H1 (cell line): ENCODE data around the gene RFXANK. TPM values are rescaled to one million over a fixed set of nuclear protein-coding genes. Genes with fewer than 3 reads are reported as not detected.

ENCODE experiments used
- CTCF ChIA-PET: fragments of 300-600 bp; sonication (Branson Sonifier 250); formaldehyde crosslinking; loops from one replicate; lab custom pipeline; 2021; ENCODE audit not compliant: partially characterized antibody; lab: Charles Lee
- POLR2A ChIA-PET: fragments of 300-600 bp; sonication (Branson Sonifier 250); formaldehyde crosslinking; loops from one replicate; lab custom pipeline; 2021; ENCODE audit warnings: inconsistent platforms; ENCODE audit not compliant: partially characterized antibody; lab: Charles Lee
- DNase-seq, 2 experiments: peaks; one replicate each; pipeline versions ENCODE4 v3.0.0 to v3.0.0-alpha.2; 2010 to 2022; ENCODE audit warnings: low spot score in 2 of 2, low read depth in 1 of 2, mixed read lengths in 1 of 2
- FAIRE-seq: peaks from 2 replicates; lab custom pipeline; 2011; peaks lifted over from hg19 to GRCh38; lab: Jason Lieb, UNC
- H2AFZ ChIP-seq: 2 replicates; pipeline ENCODE4 v1.8.1; 2012; ENCODE audit warnings: low read length, inconsistent platforms
- H2AK5ac ChIP-seq: 2 replicates; pipeline ENCODE4 v1.6.1; 2013; ENCODE audit warnings: low read depth, low read length
- H2BK120ac ChIP-seq: replicated peaks from 2 replicates; pipeline ENCODE3; 2013; ENCODE audit warnings: low read depth, low read length, inconsistent platforms
- H2BK12ac ChIP-seq: 2 replicates; pipeline ENCODE4 v1.6.1; 2013; ENCODE audit warnings: low read depth, low read length
- H2BK15ac ChIP-seq: 2 replicates; pipeline ENCODE4 v1.6.1; 2013; ENCODE audit warnings: low read length
- H2BK20ac ChIP-seq: 2 replicates; pipeline ENCODE4 v1.6.1; 2013; ENCODE audit warnings: low read length
- H2BK5ac ChIP-seq: 2 replicates; pipeline ENCODE4 v1.6.1; 2013; ENCODE audit warnings: low read depth, low read length
- H3K14ac ChIP-seq: 2 replicates; pipeline ENCODE4 v1.6.1; 2013; ENCODE audit warnings: inconsistent platforms; ENCODE audit not compliant: insufficient read length
- H3K18ac ChIP-seq: 2 replicates; pipeline ENCODE4 v1.6.1; 2013; ENCODE audit warnings: low read length; ENCODE audit errors: extremely low read depth
- H3K23ac ChIP-seq: 2 replicates; pipeline ENCODE4 v1.6.1; 2013; ENCODE audit warnings: inconsistent platforms; ENCODE audit not compliant: insufficient read length
- H3K23me2 ChIP-seq: 2 replicates; pipeline ENCODE4 v1.6.1; 2013; ENCODE audit warnings: low read depth, low read length
- H3K27ac ChIP-seq: 2 replicates; pipeline ENCODE4 v1.6.1; 2011; ENCODE audit warnings: low read depth, low read length, inconsistent platforms
- H3K27me3 ChIP-seq, 4 experiments: replicated peaks in 1 of 4; 1 replicate in 1 of 4; 2 replicates in 3 of 4; pipeline versions ENCODE4 v1.6.1 to v1.8.1; 2011 to 2013; ENCODE audit warnings: low read length in 3 of 4, mild to moderate bottlenecking in 3 of 4, inconsistent platforms in 2 of 4, mixed read lengths in 2 of 4, moderate library complexity in 1 of 4; ENCODE audit not compliant: control insufficient read depth in 3 of 4, insufficient read depth in 3 of 4; ENCODE audit errors: extremely low read depth in 1 of 4
- H3K36me3 ChIP-seq, 4 experiments: 2 replicates each; pipeline versions ENCODE4 v1.6.1 to v1.8.1; 2011 to 2013; ENCODE audit warnings: mild to moderate bottlenecking in 4 of 4, low read length in 3 of 4, moderate library complexity in 2 of 4, control low read depth in 1 of 4, inconsistent platforms in 1 of 4; ENCODE audit not compliant: insufficient read depth in 4 of 4, control insufficient read depth in 2 of 4
- H3K4ac ChIP-seq: replicated peaks from 2 replicates; pipeline ENCODE3; 2013; ENCODE audit warnings: low read length, low read depth, mixed read lengths, inconsistent platforms; ENCODE audit not compliant: insufficient read length
- H3K4me1 ChIP-seq, 4 experiments: replicated peaks in 1 of 4; 1 replicate in 1 of 4; 2 replicates in 3 of 4; pipeline versions ENCODE4 v1.6.1 to v1.8.1; 2011 to 2013; ENCODE audit warnings: low read length in 3 of 4, inconsistent platforms in 2 of 4, mixed read lengths in 1 of 4; ENCODE audit not compliant: insufficient read depth in 4 of 4, control insufficient read depth in 3 of 4
- H3K4me2 ChIP-seq, 2 experiments: 2 replicates each; pipeline versions ENCODE4 v1.6.1 to v1.8.1; 2011 to 2013; ENCODE audit warnings: low read depth in 2 of 2, low read length in 2 of 2, control low read depth in 1 of 2, inconsistent platforms in 1 of 2, mild to moderate bottlenecking in 1 of 2; ENCODE audit not compliant: insufficient read depth in 1 of 2
- H3K4me3 ChIP-seq, 4 experiments: fragments of 200-600, 300-600 bp in 1 of 4; sonication (generic), shearing (Covaris generic), sonication (Bioruptor Twin) in 1 of 4; 2 replicates each; pipeline versions ENCODE4 v1.5.1 to v1.8.1; 2011 to 2016; ENCODE audit warnings: low read length in 4 of 4, low read depth in 3 of 4, control low read depth in 2 of 4, inconsistent platforms in 2 of 4, mild to moderate bottlenecking in 2 of 4, mixed read lengths in 1 of 4, moderate library complexity in 1 of 4; ENCODE audit not compliant: insufficient read depth in 2 of 4; ENCODE audit errors: extremely low read depth in 1 of 4
- H3K56ac ChIP-seq: replicated peaks from 2 replicates; pipeline ENCODE3; 2013; ENCODE audit warnings: low read depth, mild to moderate bottlenecking, mixed read lengths, low read length, inconsistent platforms; ENCODE audit not compliant: insufficient read length
- H3K79me1 ChIP-seq: 2 replicates; pipeline ENCODE4 v1.6.1; 2013; ENCODE audit warnings: low read depth, low read length, control low read depth
- H3K79me2 ChIP-seq, 2 experiments: 2 replicates each; pipeline versions ENCODE4 v1.6.1 to v1.8.1; 2012 to 2013; ENCODE audit warnings: low read length in 2 of 2, mild to moderate bottlenecking in 2 of 2, inconsistent platforms in 1 of 2; ENCODE audit not compliant: insufficient read depth in 2 of 2, control insufficient read depth in 1 of 2
- H3K9ac ChIP-seq, 4 experiments: replicated peaks in 1 of 4; 1 replicate in 1 of 4; 2 replicates in 3 of 4; pipeline versions ENCODE4 v1.6.1 to v1.8.1; 2011 to 2013; ENCODE audit warnings: low read depth in 3 of 4, low read length in 3 of 4, control low read depth in 2 of 4, mild to moderate bottlenecking in 2 of 4, moderate library complexity in 2 of 4, inconsistent platforms in 1 of 4; ENCODE audit errors: extremely low read depth in 1 of 4
- H3K9me3 ChIP-seq, 2 experiments: 2 replicates each; pipeline versions ENCODE4 v1.6.1 to v1.8.1; 2012 to 2013; ENCODE audit warnings: mild to moderate bottlenecking in 2 of 2, moderate library complexity in 2 of 2, control low read depth in 1 of 2, inconsistent platforms in 1 of 2, low read depth in 1 of 2, low read length in 1 of 2, mixed read lengths in 1 of 2; ENCODE audit not compliant: insufficient read depth in 2 of 2
- H4K20me1 ChIP-seq, 2 experiments: replicated peaks in 1 of 2; 2 replicates each; pipeline versions ENCODE3 to v1.8.1; 2011 to 2013; ENCODE audit warnings: inconsistent platforms in 2 of 2, low read length in 2 of 2, mild to moderate bottlenecking in 1 of 2; ENCODE audit not compliant: insufficient read depth in 2 of 2, control insufficient read depth in 1 of 2
- H4K5ac ChIP-seq: 2 replicates; pipeline ENCODE4 v1.6.1; 2013; ENCODE audit warnings: low read length, low read depth, mixed read lengths, inconsistent platforms; ENCODE audit not compliant: insufficient read length
- H4K8ac ChIP-seq: 2 replicates; pipeline ENCODE4 v1.8.0; 2013; ENCODE audit warnings: mild to moderate bottlenecking, moderate library complexity, low read length, inconsistent platforms; ENCODE audit not compliant: insufficient read depth; ENCODE audit errors: extremely low read depth
- H4K91ac ChIP-seq: replicated peaks from 2 replicates; pipeline ENCODE3; 2013; ENCODE audit warnings: low read length, mixed read lengths, inconsistent platforms; ENCODE audit not compliant: insufficient read length
- BCL11A ChIP-seq, 2 experiments: IDR thresholded peaks; one replicate each; pipeline ENCODE4 v1.6.1; 2011; ENCODE audit warnings: low read depth in 2 of 2, low read length in 2 of 2, mild to moderate bottlenecking in 2 of 2
- YY1 ChIP-seq: IDR thresholded peaks from 2 replicates; pipeline ENCODE4 v1.6.1; 2011; ENCODE audit warnings: low read depth, mild to moderate bottlenecking, low read length
- WGBS, 2 experiments: shearing (Covaris generic) in 1 of 2; methylation state at CpG; one replicate each; pipeline versions ENCODE4 v1.1.6 to v1.1.7; 2013 to 2015; ENCODE audit warnings: low lambda C conversion rate in 2 of 2, mixed read lengths in 2 of 2, inconsistent platforms in 1 of 2, low coverage in 1 of 2, missing lambda C conversion rate in 1 of 2; ENCODE audit not compliant: insufficient replicate concordance in 2 of 2, insufficient coverage in 1 of 2, insufficient read length in 1 of 2; ENCODE audit errors: extremely low coverage in 1 of 2, missing lambda C conversion rate in 1 of 2; 5-methylcytosine and 5-hydroxymethylcytosine counted together
- polyA plus RNA-seq, 7 experiments: library from polyadenylated mRNA; depleted of rRNA in 3 of 7; stranded (reverse) in 5 of 7; unstranded in 2 of 7; fragments of >200 nt in 5 of 7; fragments of 200-250 nt in 2 of 7; gene quantifications; 1 replicate in 5 of 7; 2 replicates in 1 of 7; 4 replicates in 1 of 7; pipeline versions ENCODE4 v1.2.1 to v1.2.3, GENCODE V29; 2011 to 2013; ENCODE audit warnings: missing spikeins in 2 of 7, mixed read lengths in 2 of 7
- total RNA-seq: library from RNA; stranded (reverse); fragmentation: NEBNext Ultra II Directional; extraction: Animal tissue kit (Norgen Biotek cat#: 25700); gene quantifications from 2 replicates; pipeline ENCODE4 v1.2.1, GENCODE V29; 2021

The RFXANK gene
- total and polyA plus RNA-seq, 2 of the 8 experiments (the other 6 are each of a cell fraction or from before 2014, with no cell fraction given) = 72.9 to 87.5 TPM

GRCh38 chr19:19152668-19153384 is 39.2 kb upstream of the RFXANK start:
- Histone ChIP-seq H3K18ac (no peak overlapping the region), H2BK5ac (no peak overlapping the region), H3K14ac (no peak overlapping the region), H2BK15ac (no peak overlapping the region), H3K56ac (no peak overlapping the region), H2AK5ac (no peak overlapping the region), H3K9me3 (no peaks in the 10 kb centered on the region), H2BK120ac (no peak overlapping the region), H4K91ac (no peak overlapping the region), H3K79me1 (no peaks in the 10 kb centered on the region), H4K8ac (no peak overlapping the region), H2BK20ac (no peak overlapping the region), H3K9ac (no peak overlapping the region), H3K27me3 (no peaks in the 10 kb centered on the region; a peak in 1 of 7 replicates), H3K36me3 (peaks cover 0 to 8% (median 0%) of the 10 kb centered on the region in 4 experiments; a peak in 1 of 8 replicates), H4K20me1 (no peaks in the 10 kb centered on the region), H3K79me2 (no peaks in the 10 kb centered on the region), H3K23ac (no peak overlapping the region), H2BK12ac (no peak overlapping the region), H3K27ac (no peak overlapping the region), H3K4me1 (no peaks in the 10 kb centered on the region; a peak in 2 of 7 replicates), H4K5ac (no peak overlapping the region), H3K23me2 (no peaks in the 10 kb centered on the region), H3K4me3 (no peak overlapping the region), H3K4ac (no peak overlapping the region), H3K4me2 (no peak overlapping the region), H2AFZ (no peak overlapping the region)
- 91% methylated on average over 13 of the region's 13 CpGs; no CpG with 5 or more reads in 1 of the 2 experiments for WGBS, 2 experiments
- DNase-seq (no peak), FAIRE-seq (no peak)
- no peak for TF ChIP-seq YY1
- TF ChIP-seq BCL11A (IDR thresholded peaks at IDR 0.05; ENCODE audit: low read depth in 2 of 2, low read length in 2 of 2) = no peak
- ChIA-PET POLR2A (interaction anchor here (1.1 to 2.0 kb wide), 3 partner anchors 8 to 12 kb away, joined by 5 to 6 read pairs (median 5); no protein-coding TSS in a partner anchor), CTCF (interaction anchor here (1.0 to 11.9 kb wide), 5 partner anchors 11 to 83 kb away, joined by 3 to 109 read pairs (median 3); no protein-coding TSS in a partner anchor)
